HG03565 (cell line): Measurements from ENCODE around the gene DHDH.
A peak's percentile ranks its signal among the peaks of the same experiment; 100 is the strongest.

Source experiments
- ATAC-seq: cut with Tn5 transposase; IDR thresholded peaks from one replicate; pipeline ENCODE4 v1.9.1; 2021; ENCODE audit warnings: mild to moderate bottlenecking, moderate library complexity; ENCODE audit not compliant: unreplicated experiment

The DHDH gene

GRCh38 chr19:48965040-48965805 is 31.7 kb downstream of the DHDH start, which contains the start of gene FTL:
TSS of gene FTL (plus strand) at chr19:48965309. CDS start at chr19:48965508, 199 bp downstream.
- ATAC-seq = peak; percentile 48

GRCh38 chr19:48965806-48966540 is 32.5 kb downstream of the DHDH start:
- ATAC-seq = no peak

GRCh38 chr19:48966541-48967345 is 33.2 kb downstream of the DHDH start:
- no peak for ATAC-seq

- ATAC-seq = no peak
Observed at GRCh38 chr19:48967346-48968178, 34.1 kb downstream of the DHDH start.

- no peak for ATAC-seq
Observed at GRCh38 chr19:48968179-48968661, 34.7 kb downstream of the DHDH start.

- ATAC-seq = no peak
Observed at GRCh38 chr19:48968813-48969218, 35.3 kb downstream of the DHDH start.

- ATAC-seq = no peak
Observed at GRCh38 chr19:48969276-48970138, 36.0 kb downstream of the DHDH start.

GRCh38 chr19:48970139-48970766 is 36.8 kb downstream of the DHDH start:
- no peak for ATAC-seq

- no peak for ATAC-seq
Observed at GRCh38 chr19:48970923-48971395, 37.5 kb downstream of the DHDH start.

GRCh38 chr19:48975947-48976847 is 42.7 kb downstream of the DHDH start:
- ATAC-seq = no peak

GRCh38 chr19:48977061-48977460 is 43.6 kb downstream of the DHDH start:
- ATAC-seq = no peak

- no peak for ATAC-seq
Observed at GRCh38 chr19:48982280-48982679, 48.8 kb downstream of the DHDH start.

- ATAC-seq = no peak
Observed at GRCh38 chr19:48985711-48986110, 52.2 kb downstream of the DHDH start.

- ATAC-seq = no peak
Observed at GRCh38 chr19:48986211-48986610, 52.7 kb downstream of the DHDH start.

GRCh38 chr19:48987323-48987722 is 53.8 kb downstream of the DHDH start:
- ATAC-seq = no peak

GRCh38 chr19:48988286-48988685 is 54.8 kb downstream of the DHDH start:
- ATAC-seq = no peak

- no peak for ATAC-seq
Observed at GRCh38 chr19:48988860-48989259, 55.4 kb downstream of the DHDH start.
